Activated CD4-positive, CD25-positive, alpha-beta regulatory T cell treated with anti-CD3 and anti-CD28 coated beads, Interleukin-2, amount 50 U/mL, for 24 hours (primary cell): ENCODE results near the gene CDKN2B-AS1.
"Not testable (repeated sequence)": the region's sequence is repeated elsewhere in the genome, so short reads cannot be mapped to it uniquely, and the experiment has no call there.

Experiments used
- ATAC-seq, 2 donors: fragments of 150-1000 bp; cut with Tn5 transposase; one replicate each; pipeline ENCODE4 v1.10.0; 2021; ENCODE audit warnings: mild to moderate bottlenecking in 1 of 2, moderate library complexity in 1 of 2

CDKN2B-AS1 gene

DNA sequence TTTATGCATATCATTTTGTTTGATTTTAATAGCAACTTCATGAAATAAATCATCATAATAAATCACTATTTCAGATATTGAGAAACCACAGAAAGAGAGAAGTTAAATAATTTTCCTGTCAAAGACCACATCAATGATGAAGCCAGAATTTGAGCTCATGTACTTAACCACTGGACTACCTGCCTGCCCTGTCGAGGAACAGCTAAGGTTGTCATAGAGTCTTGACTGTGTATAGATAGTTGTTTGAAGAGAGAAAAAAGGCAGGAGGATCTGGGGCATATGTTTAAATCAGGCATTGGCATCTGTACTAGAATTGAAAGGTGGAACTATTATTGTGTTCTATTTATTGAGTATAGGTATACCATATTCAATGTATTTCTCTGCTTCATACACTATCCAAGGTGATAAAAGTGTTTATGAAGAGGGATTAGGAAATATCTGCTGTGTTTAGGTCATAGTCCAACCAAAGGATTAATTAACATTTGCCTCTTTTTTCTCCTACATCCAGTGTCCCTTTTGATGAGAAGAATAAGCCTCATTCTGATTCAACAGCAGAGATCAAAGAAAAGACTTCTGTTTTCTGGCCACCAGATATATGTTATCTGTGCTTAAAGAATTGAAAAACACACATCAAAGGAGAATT, 51.8 kb downstream of the CDKN2B-AS1 start:
- ATAC-seq: no peak

DNA sequence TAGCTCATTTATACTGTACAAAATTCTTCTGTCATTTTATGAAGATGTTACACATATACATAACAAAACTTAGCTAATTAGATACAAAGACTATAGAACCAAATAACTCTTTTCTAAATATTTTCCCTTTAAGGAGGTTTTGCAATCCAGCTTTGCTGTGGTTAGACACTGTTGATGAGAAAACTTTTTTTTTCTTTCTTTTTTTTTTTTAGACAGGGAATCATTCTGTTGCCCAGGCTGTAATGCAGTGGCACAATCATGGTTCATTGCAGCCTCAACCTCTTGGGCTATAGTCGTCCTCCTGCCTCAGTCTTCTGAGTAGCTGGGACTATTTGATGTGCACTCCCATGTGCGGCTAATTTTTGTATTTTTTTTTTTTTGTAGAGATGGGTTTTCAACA, 53.0 kb downstream of the CDKN2B-AS1 start:
- ATAC-seq: no peak

DNA sequence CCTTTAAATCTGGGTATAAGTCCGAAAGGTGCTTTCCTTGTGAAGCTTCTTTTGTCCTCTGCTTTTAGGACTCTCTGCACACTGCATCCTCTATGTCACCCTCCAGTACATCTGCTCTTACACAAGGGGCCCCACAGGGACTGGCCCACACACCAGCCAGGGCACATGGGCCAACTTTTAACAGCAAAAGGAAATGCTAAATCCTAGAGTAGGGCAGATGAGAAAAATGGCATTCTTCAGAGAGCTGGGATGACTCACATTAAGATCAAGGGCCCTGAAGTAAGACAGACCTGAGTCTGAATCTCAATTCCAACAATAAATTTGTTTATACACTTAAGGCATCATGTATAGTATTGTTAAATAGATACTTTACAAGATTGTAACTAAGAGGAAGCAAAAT, 54.8 kb downstream of the CDKN2B-AS1 start:
- ATAC-seq: no peak

DNA sequence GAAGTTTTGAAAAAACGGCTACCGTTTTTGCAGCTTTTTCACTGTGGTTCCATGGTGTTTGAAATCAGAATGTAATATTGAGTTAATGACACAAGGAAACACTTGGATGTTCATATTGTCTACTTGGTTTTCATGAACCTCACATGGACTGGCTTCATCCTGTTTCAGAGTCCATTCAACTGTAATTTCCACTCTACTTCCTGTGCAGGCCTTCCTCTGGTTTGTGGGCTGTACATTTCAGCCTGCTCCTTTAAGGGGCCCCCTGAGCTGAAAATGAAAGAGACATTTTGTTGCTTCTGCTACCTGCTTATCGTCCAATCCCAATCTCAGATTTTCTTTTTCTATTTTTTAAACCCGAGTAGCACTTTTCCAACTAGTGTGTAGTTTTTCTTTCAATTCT, 56.3 kb downstream of the CDKN2B-AS1 start:
- ATAC-seq: peak in 1 of 2 donors; percentile 21

DNA sequence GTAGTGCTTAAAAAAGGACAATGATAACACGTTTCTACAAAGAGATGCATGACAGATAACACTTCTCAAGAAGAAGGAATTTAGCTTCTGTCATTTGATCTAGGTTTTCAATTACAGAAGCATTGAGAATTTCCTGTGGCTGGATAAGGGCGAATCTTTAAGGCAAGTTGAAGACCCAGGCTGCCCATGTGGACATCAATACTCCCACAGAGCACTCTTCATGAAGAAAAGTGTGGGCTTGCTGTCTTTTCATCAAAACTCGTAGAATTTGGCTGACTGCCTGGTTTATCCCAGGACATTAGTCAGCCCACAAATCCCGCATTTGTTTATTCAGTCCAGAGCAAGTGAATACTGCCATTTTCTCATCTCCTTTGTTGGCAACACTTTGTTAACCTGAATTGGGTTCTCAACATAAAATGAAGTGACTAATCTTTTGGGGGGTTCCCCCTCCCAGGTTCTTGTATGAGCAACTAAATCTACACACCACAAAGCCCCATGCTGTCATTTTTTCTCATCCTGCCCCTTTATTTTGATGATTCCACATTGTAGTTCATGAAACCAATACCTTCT, 57.9 kb downstream of the CDKN2B-AS1 start:
- ATAC-seq: peak; percentile 93 to 96

DNA sequence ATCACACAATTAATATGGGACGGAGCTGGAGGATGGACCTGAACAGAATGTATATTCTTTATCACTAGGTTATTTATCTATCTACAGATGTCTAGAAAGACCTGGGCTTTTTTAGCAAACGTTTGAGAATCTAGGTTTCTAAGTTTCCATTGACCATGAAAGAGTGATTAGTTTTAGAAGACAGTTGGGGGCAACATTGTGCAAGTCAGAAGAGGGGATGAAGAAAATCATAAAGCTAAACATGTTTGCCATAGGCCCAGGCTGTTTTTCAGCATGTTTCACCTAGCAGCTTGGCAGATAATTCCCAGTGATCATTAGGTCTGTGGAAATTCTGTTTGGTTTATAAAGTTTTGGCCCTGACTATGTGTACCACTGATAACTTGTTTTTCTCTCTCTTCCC, 58.6 kb downstream of the CDKN2B-AS1 start:
- no peak for ATAC-seq

DNA sequence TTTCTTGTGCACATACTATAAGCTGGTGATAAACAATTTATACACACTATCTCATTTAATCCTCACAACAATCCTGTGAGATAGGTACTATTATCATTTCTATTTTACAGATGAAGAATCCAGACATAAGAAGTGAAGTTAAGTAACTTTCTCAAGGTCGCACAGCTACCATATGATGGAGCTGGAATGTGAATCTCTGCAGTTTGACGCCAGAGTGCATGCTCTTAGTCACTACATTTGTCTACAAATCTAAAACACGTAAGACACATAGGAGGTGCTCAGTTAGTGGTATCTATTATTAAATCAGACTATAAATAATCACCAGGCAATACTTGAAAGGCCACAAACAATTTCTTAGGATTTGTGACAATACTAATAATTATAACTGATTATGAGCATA, 59.5 kb downstream of the CDKN2B-AS1 start:
- ATAC-seq: no peak

DNA sequence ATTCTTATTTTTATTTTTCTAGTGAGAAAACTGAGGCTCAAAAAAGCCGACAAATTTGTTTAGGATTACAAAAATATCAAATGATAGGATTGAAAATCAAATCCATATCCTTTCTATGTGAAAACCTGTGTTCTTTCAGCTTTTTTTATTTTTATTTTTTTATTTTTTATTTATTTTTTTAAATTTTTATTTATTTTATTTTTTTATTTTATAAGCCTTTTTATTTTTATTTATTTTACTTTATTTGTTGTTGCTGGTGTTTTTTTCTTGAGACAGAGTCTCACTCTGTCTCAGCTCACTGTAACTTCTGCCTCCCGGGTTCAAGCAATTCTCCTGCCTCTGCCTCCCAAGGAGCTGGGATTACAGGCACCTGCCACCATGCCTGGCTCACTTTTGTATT, 59.9 kb downstream of the CDKN2B-AS1 start:
- ATAC-seq: no peak

DNA sequence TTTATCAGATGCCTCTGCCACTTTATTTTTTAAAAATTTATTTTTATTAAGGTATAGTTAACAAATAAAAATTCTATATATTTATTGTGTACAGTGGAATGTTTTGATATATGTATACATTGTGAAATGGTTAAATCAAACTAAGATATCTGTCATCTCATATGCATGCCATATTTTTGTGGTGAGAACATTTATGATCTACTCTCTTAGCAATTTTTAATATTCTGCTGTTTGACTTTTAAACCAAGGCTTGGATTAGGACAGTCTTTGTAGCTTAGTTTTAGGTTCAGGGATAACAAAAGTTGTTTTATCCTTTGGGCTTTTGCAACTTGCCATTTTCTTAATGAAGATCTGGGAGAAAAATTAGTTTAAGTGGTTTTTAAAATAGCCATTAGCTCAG, 60.5 kb downstream of the CDKN2B-AS1 start:
- no peak for ATAC-seq

DNA sequence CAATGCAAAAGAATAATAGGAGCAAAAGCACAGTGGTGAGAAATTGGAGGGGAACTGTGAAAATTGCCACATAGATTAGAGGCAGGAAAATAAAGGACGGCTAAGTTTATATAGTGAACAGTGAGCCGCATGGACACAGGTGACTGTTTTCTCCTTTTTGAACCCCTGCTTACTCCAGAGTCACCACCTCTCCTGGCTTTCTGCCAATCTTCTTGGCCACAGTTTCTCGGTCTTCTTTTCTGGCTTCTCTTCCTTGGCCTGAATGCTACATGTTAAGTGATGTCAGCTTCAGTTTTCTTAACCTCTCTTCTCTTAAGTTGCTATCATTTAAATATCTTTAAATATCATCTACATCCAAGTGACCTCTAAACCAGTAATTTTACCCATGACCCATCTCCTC, 61.8 kb downstream of the CDKN2B-AS1 start:
- ATAC-seq: no peak

DNA sequence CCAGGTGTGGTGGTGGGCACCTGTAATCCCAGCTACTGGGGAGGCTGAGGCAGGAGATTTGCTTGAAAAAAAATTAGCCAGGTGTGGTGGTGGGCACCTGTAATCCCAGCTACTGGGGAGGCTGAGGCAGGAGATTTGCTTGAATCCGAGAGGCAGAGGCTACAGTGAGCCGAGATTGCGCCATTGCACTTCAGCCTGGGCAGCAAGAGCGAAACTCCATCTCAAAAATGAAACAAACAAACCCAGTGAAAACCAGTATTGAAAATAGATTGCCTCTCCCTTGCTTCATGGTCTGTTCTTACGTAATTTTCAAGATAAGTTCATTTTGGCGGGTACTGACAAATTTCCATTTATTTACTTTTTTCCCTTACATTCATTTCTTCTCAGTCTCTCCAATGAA, 63.4 kb downstream of the CDKN2B-AS1 start:
- not testable (repeated sequence) for ATAC-seq

DNA sequence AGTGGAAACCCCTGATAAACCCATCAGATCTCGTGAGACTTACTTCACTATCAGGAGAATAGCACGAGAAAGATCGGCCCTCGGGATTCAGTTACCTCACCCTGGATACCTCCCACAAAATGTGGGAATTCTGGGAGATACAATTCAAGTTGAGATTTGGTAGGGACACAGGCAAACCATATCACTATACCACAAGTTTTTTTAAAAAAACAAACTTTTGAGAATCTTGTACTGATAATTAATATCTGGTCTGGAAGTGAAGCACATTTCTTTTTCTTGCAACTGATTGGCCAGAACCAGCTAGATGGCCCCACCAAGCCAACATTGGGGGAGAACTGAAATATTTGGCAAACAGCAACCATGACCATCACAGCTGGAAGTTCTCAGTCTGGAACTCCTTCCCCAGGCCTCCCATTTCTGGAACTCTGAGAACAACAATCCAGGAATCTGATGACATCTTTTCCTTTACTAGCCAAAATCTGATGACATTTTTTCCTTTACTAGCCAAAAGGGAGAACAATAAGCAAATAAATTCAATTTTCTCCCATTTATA, 66.3 kb downstream of the CDKN2B-AS1 start:
- ATAC-seq: no peak

DNA sequence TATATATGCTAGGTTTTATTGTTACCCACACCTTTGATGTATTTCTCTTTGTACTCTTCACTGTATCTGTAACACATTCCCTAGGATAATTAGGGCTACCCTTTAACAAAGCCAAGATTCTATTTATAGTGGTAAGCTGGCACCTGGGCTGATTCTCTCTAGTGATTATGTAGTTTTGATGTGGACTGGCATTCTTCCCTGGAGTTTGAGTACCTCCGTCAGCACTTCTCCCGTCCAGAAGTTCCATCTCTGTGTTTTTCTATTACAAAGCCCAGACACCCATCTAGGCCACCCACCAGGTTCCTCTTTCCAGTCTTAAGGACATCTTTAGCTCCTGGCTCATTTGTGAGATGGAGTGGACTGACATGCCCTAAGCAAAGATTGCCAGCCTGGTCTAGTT, 70.4 kb downstream of the CDKN2B-AS1 start:
- no peak for ATAC-seq

DNA sequence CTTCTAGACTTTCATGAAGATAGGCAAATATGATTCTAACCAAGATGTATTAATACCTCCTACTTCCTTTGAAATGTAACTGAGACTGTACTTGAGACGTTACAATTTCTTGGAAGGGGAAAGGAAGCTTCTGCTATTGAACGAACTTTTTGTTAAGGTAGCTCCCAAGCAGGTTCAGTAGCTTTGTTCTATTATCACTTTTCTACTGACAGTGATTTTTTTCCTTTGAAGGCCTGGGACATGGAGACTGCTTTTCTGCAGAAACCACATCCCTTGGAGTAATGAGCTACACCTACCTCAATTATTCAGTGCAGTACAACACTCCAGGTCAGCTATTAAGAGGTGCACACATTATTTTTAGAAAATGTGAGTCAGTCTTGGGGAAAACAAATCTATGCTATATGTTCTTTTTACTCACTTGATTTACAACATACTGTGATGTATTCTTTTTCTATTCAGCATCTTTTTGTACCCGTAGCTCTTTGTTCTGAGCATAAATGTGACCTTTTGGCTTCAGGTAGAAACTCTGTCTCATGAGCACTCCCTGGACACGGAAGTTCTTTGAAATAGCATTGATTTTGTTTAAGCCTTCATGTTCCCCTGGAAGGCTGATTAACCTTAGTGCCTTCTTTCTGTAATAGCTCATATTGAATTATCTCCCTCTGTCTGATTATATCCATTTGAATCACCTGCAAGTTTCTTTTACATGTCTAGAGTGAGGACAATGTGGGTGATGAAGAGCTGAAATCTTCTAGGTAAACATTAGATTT, 71.0 kb downstream of the CDKN2B-AS1 start:
- peak; percentile 77 to 81 for ATAC-seq

DNA sequence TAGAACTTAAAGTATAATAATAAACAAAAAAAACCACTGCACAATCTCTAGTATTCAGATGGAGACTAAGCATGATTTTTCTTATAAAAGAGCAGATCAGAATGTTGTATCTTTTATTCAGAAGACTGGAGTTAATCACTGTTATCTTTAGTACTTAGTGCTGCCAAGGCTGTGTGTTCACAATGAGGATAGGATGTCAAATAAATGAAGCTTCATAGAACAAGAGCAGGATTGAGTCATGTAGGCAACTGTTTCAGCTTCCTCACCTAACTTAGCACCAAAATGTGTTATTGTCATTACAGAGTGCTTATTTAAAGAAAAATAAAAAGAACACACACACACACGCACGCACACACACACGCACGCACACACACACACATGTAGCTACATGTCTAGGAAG, 72.6 kb downstream of the CDKN2B-AS1 start:
- ATAC-seq: no peak

DNA sequence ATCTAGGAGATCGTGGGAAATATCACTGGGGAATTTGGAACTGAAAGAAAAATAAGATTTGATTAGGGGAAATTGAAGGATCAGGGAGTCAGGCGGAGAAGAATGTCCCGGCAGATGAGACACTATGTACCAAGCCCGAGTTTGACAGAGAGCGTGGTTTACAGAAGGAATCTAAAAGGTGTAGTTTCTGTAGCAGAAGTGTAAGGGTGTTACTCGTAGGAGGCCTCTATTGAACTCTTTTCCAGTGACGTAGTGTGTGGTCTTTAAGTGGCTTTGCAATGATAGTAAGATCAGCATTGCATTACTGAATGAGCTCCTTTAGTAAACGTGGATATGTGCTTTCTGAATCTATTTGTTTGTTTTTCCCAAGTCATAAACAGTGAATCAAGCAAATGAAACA, 73.8 kb downstream of the CDKN2B-AS1 start:
- no peak for ATAC-seq

DNA sequence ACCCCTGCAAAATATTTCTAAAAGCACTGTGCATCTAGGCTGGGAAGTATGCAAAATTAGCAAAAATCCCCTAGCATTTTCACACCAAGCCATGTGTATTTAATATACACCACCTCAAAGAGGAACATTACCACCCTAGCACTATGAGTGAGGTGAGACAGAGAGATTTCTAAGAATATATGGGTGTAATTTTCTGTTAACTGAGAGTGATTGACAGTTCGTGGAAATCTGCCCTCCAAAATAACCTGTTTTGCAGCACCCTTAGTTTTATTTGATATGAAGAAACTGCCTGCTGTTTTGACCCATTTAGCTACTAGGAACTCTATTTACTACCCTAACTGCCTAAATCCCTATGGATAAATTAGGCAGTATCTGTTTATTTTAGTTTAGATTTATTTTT, 78.8 kb downstream of the CDKN2B-AS1 start:
- ATAC-seq: peak; percentile 91

DNA sequence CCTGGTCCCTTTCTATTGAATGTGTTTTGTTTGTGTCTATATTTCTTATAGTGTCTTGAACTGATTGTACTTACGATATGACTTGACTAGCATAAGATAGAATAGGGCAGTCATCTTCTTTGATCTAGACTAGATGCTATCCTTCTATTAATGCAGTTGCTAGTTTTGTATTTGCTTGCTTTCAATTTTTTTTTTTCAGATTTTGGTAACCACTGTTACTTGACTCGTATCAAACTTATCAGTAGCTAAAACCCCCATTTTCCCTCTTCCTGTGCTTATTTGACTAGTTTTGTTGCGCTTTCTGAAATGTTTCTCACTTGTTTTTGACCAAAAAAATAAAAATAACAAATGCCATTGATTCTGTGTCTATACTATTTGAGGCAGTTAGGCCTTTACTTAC, 83.5 kb downstream of the CDKN2B-AS1 start:
- no peak for ATAC-seq

DNA sequence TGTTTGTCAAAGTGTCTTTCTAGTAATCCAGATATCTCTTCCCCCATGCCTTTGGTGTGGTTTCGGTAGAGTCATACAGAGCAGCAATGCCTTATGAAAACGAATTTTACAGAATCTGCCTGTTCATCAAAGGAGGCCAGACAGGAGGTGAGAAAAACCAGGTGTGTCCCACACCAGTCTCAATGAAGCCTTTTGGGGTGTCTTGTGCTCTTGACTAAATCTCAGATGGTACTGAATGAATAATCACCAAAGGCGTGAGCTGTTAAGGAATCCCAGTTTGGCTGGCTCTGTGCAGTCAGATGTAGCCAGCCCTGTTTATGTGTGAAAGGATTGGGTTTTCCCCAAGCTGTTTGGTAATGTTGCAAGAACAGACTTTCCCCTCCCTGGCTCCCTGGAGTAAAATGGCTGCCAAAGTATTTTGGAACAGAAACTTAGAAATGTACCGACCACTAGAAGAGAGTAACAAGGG, 85.3 kb downstream of the CDKN2B-AS1 start:
- ATAC-seq: peak; percentile 93

DNA sequence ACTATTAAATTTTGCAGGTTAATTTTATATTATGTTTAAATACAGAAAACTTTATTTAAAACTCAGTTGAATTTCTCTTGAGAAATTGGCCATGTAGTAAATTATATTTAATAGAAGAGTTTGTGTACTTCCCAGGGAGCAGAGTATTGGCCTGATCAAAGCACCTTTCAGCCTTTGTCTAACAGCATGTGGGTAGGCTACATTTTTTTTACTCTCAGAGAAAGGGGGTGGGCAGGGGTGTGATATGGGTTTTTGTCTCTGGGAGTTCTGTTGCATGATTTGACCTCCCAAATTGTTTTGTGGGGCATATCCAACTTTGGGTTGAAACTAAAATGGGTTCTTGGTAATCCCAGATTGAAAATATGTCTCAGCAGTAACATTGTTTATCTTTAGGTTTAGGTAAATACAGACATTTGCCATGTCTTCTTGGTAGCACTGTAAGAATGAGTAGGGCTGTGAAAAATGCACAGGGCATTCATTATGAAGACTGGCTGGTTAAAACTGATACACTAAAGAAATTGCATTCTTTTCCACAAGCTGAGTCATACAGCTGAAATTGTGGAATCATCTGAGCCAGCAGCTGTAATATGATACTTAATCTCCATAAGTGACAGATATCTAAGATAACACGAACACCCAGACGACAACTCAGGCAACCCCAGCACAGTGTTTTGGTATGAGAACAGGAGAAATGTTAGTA, 89.9 kb downstream of the CDKN2B-AS1 start:
- no peak for ATAC-seq

DNA sequence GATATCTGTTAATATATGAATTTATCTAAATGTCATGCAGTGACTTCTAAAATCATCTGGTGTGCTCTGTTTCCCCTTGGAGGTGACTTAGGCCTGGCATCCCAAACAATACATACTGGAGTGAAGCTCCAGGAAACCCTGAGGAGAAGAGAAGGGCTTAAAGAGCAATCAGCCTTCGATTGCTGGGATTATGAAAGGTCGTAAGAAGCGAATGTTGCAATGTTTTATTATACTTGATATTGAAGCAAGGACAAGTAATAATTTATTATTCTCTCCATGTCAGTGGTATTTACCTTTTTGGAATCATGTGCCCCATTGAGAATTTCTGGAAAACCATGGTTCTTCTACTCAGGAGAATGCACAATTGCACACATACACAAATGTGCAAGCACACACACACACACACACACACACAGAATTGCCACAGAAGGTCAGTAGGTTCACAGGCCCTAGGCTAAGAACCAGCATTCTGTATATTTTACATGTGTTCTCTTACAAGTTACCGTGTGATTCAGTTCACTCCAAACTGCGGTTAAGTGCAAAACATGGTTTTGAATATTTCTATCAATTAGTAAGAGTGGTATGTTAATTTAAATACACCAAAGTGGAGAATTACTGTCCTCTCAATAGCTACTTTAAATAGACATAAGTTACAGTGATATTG, 93.6 kb downstream of the CDKN2B-AS1 start:
- ATAC-seq: no peak

DNA sequence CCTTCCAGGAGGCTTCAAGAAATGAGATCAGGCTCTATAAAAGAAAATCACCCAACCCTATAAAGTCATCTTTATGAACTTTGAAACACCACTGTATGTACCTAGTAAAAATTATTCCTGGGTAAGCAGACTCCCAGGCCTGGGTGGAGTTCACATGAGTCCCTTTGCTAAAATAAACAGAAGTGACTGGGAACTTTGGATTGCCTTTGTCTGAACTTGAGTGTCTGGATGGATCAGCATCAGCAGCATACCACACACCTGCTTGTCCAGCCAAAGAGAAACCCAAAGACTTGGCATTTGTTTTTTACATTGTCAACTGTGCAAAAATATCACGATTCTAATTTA, 94.1 kb downstream of the CDKN2B-AS1 start:
- no peak for ATAC-seq

DNA sequence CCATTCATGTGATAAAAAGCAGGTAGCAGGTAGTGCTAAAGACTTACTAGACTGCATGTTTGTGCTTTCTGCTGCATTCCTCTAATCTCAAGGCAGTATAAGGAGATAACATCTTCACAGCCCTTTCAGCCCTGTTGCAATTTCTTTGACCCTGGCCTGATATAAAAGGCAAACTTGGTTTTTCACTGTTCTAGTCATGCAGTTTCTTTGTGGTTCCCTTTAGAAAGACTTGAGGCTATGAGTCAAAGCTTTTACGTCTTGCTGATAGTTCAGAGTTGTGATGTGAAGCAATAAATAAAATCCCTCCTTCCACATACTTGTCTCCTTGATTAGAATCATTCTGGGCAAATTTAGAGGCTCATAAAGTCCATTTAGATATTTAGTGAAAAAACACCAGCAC, 103.1 kb downstream of the CDKN2B-AS1 start:
- ATAC-seq: peak; percentile 77 to 78
